NCI-H524 treated with DMSO at 0.1 percent for 48 hours (cell line): ENCODE data around the gene CERK.

Source experiments
- DNase-seq: peaks from one replicate; lab custom pipeline; 2025; lab: John Stamatoyannopoulos, UW

Gene CERK

GRCh38 chr22:46677323-46678002, 60.6 kb downstream of the CERK start:
- DNase-seq = no peak

DNA sequence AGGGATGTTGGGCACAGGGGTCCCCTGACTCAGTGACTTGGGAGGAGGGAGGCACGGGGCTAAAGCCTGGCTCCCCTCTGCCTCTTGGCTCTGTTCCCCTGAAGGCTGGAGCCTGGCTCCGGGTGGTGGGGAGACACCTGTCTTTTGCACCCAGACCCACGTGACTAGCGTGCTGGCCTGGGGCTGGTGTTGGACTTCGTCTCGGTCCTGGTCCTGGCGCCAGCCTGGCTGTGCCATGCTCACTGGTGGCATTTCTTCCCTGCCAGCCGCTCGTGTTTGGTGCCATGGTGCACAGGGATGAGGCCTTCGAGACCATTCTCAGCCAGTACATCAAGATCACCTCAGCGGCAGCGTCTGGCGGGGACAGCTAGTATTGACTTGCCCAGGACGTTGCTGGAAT, 61.2 kb downstream of the CERK start:
- no peak for DNase-seq

- DNase-seq = no peak
These were observed 61.6 kb downstream of the CERK start for GRCh38 chr22:46676479-46676878.

GRCh38 chr22:46675938-46676337, 62.1 kb downstream of the CERK start:
- no peak for DNase-seq

GRCh38 chr22:46675479-46675878, 62.6 kb downstream of the CERK start:
- DNase-seq = no peak

GRCh38 chr22:46674906-46675305, 63.1 kb downstream of the CERK start:
- DNase-seq = no peak

DNA sequence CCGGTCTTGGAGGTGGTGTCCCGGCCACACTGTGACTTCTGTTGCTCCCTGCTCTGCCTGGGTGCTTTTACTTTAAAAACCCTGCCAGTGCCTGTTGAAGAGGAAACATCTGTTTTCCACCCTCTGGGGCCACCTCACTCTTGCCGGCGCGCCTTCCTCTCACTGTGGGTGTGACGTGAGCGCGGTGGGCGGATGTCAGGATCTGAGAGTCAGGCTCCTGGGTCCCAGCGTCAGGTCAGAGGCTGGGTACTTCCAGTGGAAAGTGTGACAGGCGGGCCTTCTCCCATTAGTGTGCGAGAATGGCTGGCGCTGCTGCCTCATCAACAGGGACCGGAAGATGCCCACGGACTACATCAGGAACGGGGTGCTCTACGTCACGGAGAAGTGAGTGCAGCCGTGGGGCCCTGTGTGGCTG, 63.7 kb downstream of the CERK start:
- DNase-seq = no peak

DNA sequence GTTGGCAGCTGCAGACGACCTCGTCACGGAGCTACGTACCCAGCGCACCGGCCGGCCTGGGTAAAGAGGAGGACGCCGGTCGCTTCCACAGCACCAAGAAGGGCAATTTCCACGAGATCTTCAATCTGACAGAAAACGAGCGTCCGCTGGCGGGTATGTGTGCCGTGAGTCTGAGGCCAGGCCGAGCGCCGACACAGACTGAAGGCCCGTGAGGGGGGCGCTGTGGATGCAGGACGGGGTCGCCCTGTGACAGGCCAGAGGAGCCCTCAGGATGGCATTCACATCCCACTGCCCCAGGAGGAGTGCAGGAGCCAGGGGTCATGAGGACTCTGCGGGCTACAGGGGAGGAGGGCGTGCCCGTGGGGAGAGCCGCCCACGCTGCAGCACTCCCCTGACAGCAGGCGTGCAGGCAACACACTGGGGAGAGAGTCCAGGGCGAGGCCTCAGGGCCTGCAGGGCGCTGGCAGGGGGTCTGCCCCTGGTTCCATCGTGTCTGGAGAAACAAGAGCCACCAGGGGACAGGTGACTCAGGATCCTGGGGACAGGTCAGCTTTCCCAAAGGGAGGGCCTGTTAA, 64.3 kb downstream of the CERK start:
- no peak for DNase-seq

DNA sequence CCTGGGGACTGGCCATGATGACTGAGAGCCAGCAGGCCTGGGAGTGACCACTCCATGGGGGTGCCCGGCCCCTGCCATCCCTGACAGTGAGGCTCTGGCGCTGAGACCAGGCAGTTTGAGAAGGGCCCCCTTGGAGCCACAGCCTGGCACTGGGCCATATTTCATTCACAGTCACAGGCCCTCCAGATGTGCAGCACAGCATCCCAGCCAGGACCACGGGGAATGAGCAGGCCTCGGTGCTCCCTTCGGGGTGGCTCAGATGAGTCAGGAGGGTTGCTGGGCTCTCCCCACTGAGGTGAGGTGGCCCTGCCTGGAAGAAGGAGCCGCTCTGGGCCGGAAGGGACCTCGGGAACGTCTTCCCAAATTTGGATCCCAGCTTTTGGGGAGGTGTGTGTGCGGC, 64.8 kb downstream of the CERK start:
- no peak for DNase-seq

GRCh38 chr22:46672731-46673130, 65.3 kb downstream of the CERK start:
- no peak for DNase-seq

DNA sequence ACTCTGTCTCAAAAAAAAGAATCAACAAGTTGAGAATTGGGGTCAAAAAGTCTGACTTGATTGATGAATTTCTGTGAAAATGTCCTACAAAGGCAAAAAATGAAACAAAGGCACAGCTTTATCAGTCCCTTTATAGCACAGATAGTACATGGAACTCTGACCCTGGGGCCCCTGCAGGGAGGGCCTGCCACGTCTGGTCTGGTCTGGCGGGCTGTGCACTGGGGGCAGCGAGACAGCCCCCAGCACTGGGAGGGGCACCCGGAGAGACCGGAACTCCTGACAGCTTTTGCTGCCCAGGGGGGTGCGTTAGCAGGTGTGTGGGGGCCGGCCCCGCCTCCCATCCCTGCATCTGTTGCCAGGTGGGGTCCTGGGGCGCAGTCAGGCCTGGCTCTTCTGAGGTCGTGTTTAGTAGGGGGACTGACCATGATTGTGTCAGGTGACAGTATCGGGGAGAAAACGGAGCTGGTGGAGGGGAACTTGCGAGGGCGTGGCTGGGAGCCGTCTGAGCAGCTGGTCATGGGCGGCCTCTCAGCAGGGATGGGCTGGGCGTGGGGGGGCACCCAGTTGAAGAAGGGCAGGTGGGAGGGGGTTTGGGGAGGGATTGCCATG, 66.1 kb downstream of the CERK start:
- DNase-seq = no peak

DNA sequence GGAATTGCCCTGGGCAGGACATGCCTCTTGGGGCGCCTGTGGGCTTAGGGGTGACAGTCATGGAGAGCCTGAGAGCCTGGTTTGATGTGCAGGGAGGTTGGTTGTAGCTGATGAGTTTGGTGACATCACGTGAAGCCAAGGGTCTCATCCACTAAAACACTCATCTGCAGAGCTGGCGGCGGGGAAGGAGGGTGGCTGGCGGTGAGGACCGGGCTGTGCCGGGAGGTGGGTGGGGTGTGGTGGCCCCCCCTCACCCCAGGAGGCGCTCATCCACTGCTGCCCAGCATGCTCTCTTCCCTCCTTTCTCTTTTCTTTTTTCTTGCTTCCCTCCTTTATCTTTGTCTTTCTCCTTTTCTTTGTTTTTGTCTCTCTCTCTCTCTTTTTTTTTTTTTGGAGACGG, 68.9 kb downstream of the CERK start:
- no peak for DNase-seq

- DNase-seq = no peak
These were observed 69.9 kb downstream of the CERK start for GRCh38 chr22:46668116-46668515.

DNA sequence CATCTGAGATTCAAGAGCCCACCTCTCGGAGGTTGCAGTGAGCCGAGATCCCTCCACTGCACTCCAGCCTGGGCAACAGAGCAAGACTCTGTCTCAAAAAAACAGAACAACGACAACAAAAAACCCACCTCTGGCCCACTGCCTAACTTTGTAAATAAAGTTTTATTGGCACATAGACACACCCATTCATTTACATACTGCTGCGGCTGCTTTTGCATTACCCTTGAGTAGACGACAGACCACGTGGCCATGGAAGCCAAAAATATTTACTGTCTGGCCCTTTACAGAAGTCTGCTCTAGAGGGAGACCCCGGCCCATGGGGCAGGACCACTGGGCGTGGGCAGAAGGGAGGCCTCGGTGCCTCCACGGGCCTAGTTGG, 70.8 kb downstream of the CERK start:
- DNase-seq = no peak

DNA sequence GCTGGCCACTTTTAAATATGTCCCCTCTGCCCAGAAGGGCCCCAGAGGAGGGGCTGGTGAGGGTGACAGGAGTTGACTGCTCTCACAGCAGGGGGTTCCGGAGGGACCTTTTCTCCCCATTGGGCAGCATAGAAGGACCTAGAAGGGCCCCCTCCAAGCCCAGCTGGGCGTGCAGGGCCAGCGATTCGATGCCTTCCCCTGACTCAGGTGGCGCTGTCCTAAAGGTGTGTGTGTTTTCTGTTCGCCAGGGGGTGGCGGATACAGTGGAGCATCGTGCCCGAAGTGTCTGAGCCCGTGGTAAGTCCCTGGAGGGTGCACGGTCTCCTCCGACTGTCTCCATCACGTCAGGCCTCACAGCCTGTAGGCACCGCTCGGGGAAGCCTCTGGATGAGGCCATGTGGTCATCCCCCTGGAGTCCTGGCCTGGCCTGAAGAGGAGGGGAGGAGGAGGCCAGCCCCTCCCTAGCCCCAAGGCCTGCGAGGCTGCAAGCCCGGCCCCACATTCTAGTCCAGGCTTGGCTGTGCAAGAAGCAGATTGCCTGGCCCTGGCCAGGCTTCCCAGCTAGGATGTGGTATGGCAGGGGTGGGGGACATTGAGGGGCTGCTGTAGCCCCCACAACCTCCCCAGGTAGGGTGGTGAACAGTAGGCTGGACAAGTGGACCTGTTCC, 71.3 kb downstream of the CERK start:
- no peak for DNase-seq

GRCh38 chr22:46665751-46666280, 72.2 kb downstream of the CERK start:
- DNase-seq = no peak

- no peak for DNase-seq
These were observed 72.8 kb downstream of the CERK start for GRCh38 chr22:46665151-46665695.

- DNase-seq = no peak
These were observed 73.7 kb downstream of the CERK start for GRCh38 chr22:46664301-46664855.

- DNase-seq = no peak
These were observed 74.5 kb downstream of the CERK start for GRCh38 chr22:46663436-46664100.

- no peak for DNase-seq
These were observed 75.1 kb downstream of the CERK start for GRCh38 chr22:46663001-46663400.

- DNase-seq = no peak
These were observed 75.8 kb downstream of the CERK start for GRCh38 chr22:46662226-46662625.
